Endothelial cell of umbilical vein (primary cell): ENCODE results near the gene MID1. TPM values are rescaled to one million over a fixed set of nuclear protein-coding genes. Genes with fewer than 3 reads are reported as not detected.

Source experiments
- BruUV-seq: library from RNA; stranded (reverse); fragments of 400-500 nt; replicated peaks from 2 replicates; lab custom pipeline; 2021; lab: Mats Ljungman, UMichigan
- CTCF ChIA-PET: fragments of 300-600, 350-600 bp; sonication (Branson Sonifier 250); formaldehyde crosslinking; loops from one replicate; lab custom pipeline; 2021; ENCODE audit warnings: antibody characterized with exemption, inconsistent platforms; lab: Charles Lee
- POLR2A ChIA-PET: fragments of 300-600, 350-600 bp; sonication (Branson Sonifier 250); formaldehyde crosslinking; loops from one replicate; lab custom pipeline; 2021; ENCODE audit warnings: antibody characterized with exemption, inconsistent platforms; lab: Charles Lee
- DNase-seq: peaks from one replicate; pipeline ENCODE4 v3.0.0-alpha.2; 2011; ENCODE audit warnings: low read depth, low spot score
- FAIRE-seq: peaks from 2 replicates; lab custom pipeline; 2011; peaks lifted over from hg19 to GRCh38; lab: Jason Lieb, UNC
- H2AFZ ChIP-seq: 2 replicates; pipeline ENCODE4 v1.6.0; 2012; ENCODE audit warnings: low read depth, low read length, control low read depth, inconsistent platforms
- H3K27ac ChIP-seq: 2 replicates; pipeline ENCODE4 v1.5.1; 2011; ENCODE audit warnings: low read depth, mild to moderate bottlenecking, control low read depth, low read length, moderate library complexity; ENCODE audit not compliant: insufficient read depth
- H3K27me3 ChIP-seq, 2 experiments: 2 replicates each; pipeline versions ENCODE4 v1.6.0 to v1.6.1; 2011; ENCODE audit warnings: low read length in 2 of 2, mixed read lengths in 1 of 2; ENCODE audit not compliant: control insufficient read depth in 2 of 2, insufficient read depth in 2 of 2
- H3K36me3 ChIP-seq, 2 experiments: 2 replicates in 1 of 2; 3 replicates in 1 of 2; pipeline ENCODE4 v1.5.1; 2011; ENCODE audit warnings: low read length in 2 of 2, mild to moderate bottlenecking in 1 of 2, moderate library complexity in 1 of 2; ENCODE audit not compliant: control insufficient read depth in 2 of 2, insufficient read depth in 2 of 2; ENCODE audit errors: extremely low read depth in 1 of 2
- H3K4me1 ChIP-seq: 3 replicates; pipeline ENCODE4 v1.5.1; 2011; ENCODE audit warnings: mild to moderate bottlenecking, low read length; ENCODE audit not compliant: control insufficient read depth, insufficient read depth; ENCODE audit errors: extremely low read depth
- H3K4me2 ChIP-seq: 2 replicates; pipeline ENCODE4 v1.6.1; 2011; ENCODE audit warnings: low read length, control low read depth, mixed read lengths; ENCODE audit not compliant: insufficient read depth
- H3K4me3 ChIP-seq, 3 experiments: fragments of 200-600 bp in 1 of 3; sonication (generic), shearing (Covaris generic) in 1 of 3; replicated peaks in 1 of 3; 2 replicates each; pipeline ENCODE4 v1.5.1; 2011 to 2016; ENCODE audit warnings: control low read depth in 3 of 3, low read length in 3 of 3, mild to moderate bottlenecking in 2 of 3, inconsistent platforms in 1 of 3, low read depth in 1 of 3, moderate library complexity in 1 of 3; ENCODE audit not compliant: insufficient read depth in 1 of 3
- H3K79me2 ChIP-seq: 2 replicates; pipeline ENCODE4 v1.6.0; 2012; ENCODE audit warnings: low read length, inconsistent platforms; ENCODE audit not compliant: control insufficient read depth, insufficient read depth
- H3K9ac ChIP-seq: replicated peaks from 2 replicates; pipeline ENCODE3; 2011; ENCODE audit warnings: low read length, control low read depth; ENCODE audit not compliant: insufficient read depth; ENCODE audit errors: extremely low read depth
- H3K9me1 ChIP-seq: replicated peaks from 3 replicates; pipeline ENCODE4 v1.6.0; 2011; ENCODE audit warnings: mild to moderate bottlenecking, low read length; ENCODE audit not compliant: control insufficient read depth, insufficient read depth; ENCODE audit errors: extremely low read depth
- H3K9me3 ChIP-seq: replicated peaks from 2 replicates; pipeline ENCODE4 v1.5.1; 2012; ENCODE audit warnings: low read length, inconsistent platforms; ENCODE audit not compliant: control insufficient read depth, insufficient read depth
- H4K20me1 ChIP-seq: replicated peaks from 2 replicates; pipeline ENCODE3; 2011; ENCODE audit warnings: mild to moderate bottlenecking, low read length; ENCODE audit not compliant: control insufficient read depth, insufficient read depth; ENCODE audit errors: extremely low read depth
- EZH2 ChIP-seq: IDR thresholded peaks from 2 replicates; pipeline ENCODE4 v1.6.1; 2012; ENCODE audit warnings: borderline replicate concordance, low read depth, mild to moderate bottlenecking, moderate library complexity, low read length, inconsistent platforms; ENCODE audit not compliant: severe bottlenecking
- FOS ChIP-seq: IDR thresholded peaks from 2 replicates; pipeline ENCODE4 v1.6.1; 2011; ENCODE audit warnings: mild to moderate bottlenecking, low read length, moderate library complexity, borderline replicate concordance; ENCODE audit not compliant: insufficient read depth
- GATA2 ChIP-seq: IDR thresholded peaks from 2 replicates; pipeline ENCODE4 v1.7.0; 2011; ENCODE audit warnings: low read depth, mild to moderate bottlenecking, moderate library complexity, mixed read lengths, low read length; ENCODE audit not compliant: insufficient read length, insufficient read depth
- JUN ChIP-seq: IDR thresholded peaks from 2 replicates; pipeline ENCODE4 v1.6.1; 2011; ENCODE audit warnings: borderline replicate concordance, low read depth; ENCODE audit not compliant: insufficient read length, insufficient read depth
- MYC ChIP-seq: IDR thresholded peaks from one replicate; pipeline ENCODE4 v1.6.1; 2011; ENCODE audit warnings: mild to moderate bottlenecking, low read depth, low read length
- POLR2A ChIP-seq: IDR thresholded peaks from 2 replicates; pipeline ENCODE4 v1.6.1; 2012; ENCODE audit warnings: low read depth, mild to moderate bottlenecking, control low read depth, low read length
- POLR2AphosphoS5 ChIP-seq: IDR thresholded peaks from 2 replicates; pipeline ENCODE4 v1.6.1; 2012; ENCODE audit warnings: low read depth, mild to moderate bottlenecking, control low read depth, low read length, moderate library complexity; ENCODE audit not compliant: insufficient read depth
- dilution Hi-C: fragments of 300-500 bp; cut with MboI; formaldehyde crosslinking; loops from one replicate; pipeline ENCODE4 v1.15.0; 2019; ENCODE audit warnings: low sequenced_read_pairs; ENCODE audit not compliant: extremely low pct_ligation_motif_present
- intact Hi-C: fragments of 100-400 bp; cut with micrococcal nuclease; formaldehyde crosslinking; loops from one replicate; pipeline ENCODE4 v1.10.0; 2022
- polyA plus RNA-seq, 4 experiments: library from polyadenylated mRNA; depleted of rRNA in 3 of 4; stranded (reverse) in 3 of 4; unstranded in 1 of 4; fragments of >200 nt; gene quantifications; 2 replicates each; pipeline versions ENCODE4 v1.2.1 to v1.2.3, GENCODE V29; 2011 to 2012; ENCODE audit warnings: missing spikeins in 1 of 4
- total RNA-seq: library from RNA; stranded (reverse); gene quantifications from 2 replicates; pipeline ENCODE4 v1.2.3, GENCODE V29; 2021
- TF ChIP-seq, protein P1 (sequence below): IDR thresholded peaks from 2 replicates; pipeline ENCODE4 v1.6.1; 2011; ENCODE audit not compliant: insufficient read depth, insufficient read length
- TF ChIP-seq, protein P2 (sequence below), 2 donors: IDR thresholded peaks; 1 replicate in 1 of 2; 2 replicates in 1 of 2; pipeline ENCODE4 v1.5.1; 2011; ENCODE audit warnings: low read length in 2 of 2, mild to moderate bottlenecking in 2 of 2, moderate library complexity in 2 of 2, control low read depth in 1 of 2, inconsistent platforms in 1 of 2, low read depth in 1 of 2; ENCODE audit not compliant: insufficient read depth in 1 of 2; ENCODE audit errors: extremely low read depth in 1 of 2

The MID1 gene
- total and polyA plus RNA-seq, 2 donors (not counting 3 experiments of a cell fraction or from before 2014, with no cell fraction given): 21.3 to 29.8 TPM

DNA sequence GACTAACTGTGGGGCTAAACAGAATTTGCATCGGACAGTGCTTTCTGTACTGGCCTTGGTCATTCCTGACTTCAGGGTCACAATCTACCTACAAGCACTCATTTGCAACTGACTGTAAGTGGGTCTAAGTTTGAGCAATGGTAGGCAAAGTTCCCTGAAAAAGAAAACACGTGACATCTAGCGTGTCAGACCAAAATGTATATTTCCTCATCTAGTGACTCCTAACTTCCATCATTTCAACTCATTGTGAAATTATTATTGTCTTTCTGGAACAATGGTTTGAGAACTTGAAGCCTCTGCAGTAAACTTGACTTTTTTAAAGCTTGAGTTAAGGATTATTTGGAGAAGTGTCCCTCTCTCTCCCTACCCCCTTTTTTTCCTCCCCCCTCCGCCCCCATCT, 113.6 kb downstream of the MID1 start:
- H3K4me2 ChIP-seq: no peak overlapping the region
- DNase-seq: no peak
- H3K4me3 ChIP-seq: no peak overlapping the region
- CTCF ChIA-PET: interaction anchor here (1.3 kb wide), 1 partner anchor 91 kb away, joined by 4 read pairs; no protein-coding TSS in a partner anchor
- no peak overlapping the region for H3K27ac ChIP-seq
- no peaks in the 10 kb centered on the region for H3K9me1 ChIP-seq
- no peaks in the 10 kb centered on the region for H3K27me3 ChIP-seq
- intact Hi-C loops (loop anchor here (5.0 kb wide), 1 partner anchor 51 kb away; no protein-coding TSS in a partner anchor), dilution Hi-C loops (no loop called here)
- H3K36me3 ChIP-seq: no peaks in the 10 kb centered on the region
- TF ChIP-seq JUN (no peak), POLR2A (no peak), EZH2 (no peak), MYC (no peak), FOS (no peak), GATA2 (no peak), POLR2AphosphoS5 (no peak)
- TF ChIP-seq, protein P1, sequence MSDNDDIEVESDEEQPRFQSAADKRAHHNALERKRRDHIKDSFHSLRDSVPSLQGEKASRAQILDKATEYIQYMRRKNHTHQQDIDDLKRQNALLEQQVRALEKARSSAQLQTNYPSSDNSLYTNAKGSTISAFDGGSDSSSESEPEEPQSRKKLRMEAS: no peak
- TF ChIP-seq, protein P2, sequence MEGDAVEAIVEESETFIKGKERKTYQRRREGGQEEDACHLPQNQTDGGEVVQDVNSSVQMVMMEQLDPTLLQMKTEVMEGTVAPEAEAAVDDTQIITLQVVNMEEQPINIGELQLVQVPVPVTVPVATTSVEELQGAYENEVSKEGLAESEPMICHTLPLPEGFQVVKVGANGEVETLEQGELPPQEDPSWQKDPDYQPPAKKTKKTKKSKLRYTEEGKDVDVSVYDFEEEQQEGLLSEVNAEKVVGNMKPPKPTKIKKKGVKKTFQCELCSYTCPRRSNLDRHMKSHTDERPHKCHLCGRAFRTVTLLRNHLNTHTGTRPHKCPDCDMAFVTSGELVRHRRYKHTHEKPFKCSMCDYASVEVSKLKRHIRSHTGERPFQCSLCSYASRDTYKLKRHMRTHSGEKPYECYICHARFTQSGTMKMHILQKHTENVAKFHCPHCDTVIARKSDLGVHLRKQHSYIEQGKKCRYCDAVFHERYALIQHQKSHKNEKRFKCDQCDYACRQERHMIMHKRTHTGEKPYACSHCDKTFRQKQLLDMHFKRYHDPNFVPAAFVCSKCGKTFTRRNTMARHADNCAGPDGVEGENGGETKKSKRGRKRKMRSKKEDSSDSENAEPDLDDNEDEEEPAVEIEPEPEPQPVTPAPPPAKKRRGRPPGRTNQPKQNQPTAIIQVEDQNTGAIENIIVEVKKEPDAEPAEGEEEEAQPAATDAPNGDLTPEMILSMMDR (IDR thresholded peaks at IDR 0.05; ENCODE audit: extremely low read depth in 1 of 2, insufficient read depth in 1 of 2, low read depth in 1 of 2, low read length in 2 of 2): no peak
- BruUV-seq: no TSS peak
- no peaks in the 10 kb centered on the region for H4K20me1 ChIP-seq
- POLR2A ChIA-PET: no interaction called here
- no peaks in the 10 kb centered on the region for H3K9me3 ChIP-seq
- no peaks in the 10 kb centered on the region for H3K79me2 ChIP-seq
- H3K4me1 ChIP-seq: peaks cover 18% of the 10 kb centered on the region
- no peak for FAIRE-seq
- no peak overlapping the region for H2AFZ ChIP-seq
- H3K9ac ChIP-seq: no peak overlapping the region
